SK-N-SH treated with all-trans-retinoic acid at 6 μM for 48 hours (cell line): Measurements from ENCODE around the gene KCNMA1.

ENCODE experiments used
- ESRRG ChIP-seq: fragments of 250-450 bp; sonication (Bioruptor Pico); IDR thresholded peaks from 2 replicates; pipeline ENCODE4 v1.6.1; 2021; ENCODE audit warnings: mild to moderate bottlenecking
- GLIS3 ChIP-seq: fragments of 250-450 bp; sonication (Bioruptor Pico); IDR thresholded peaks from 2 replicates; pipeline ENCODE4 v1.5.0; 2020; ENCODE audit warnings: mild to moderate bottlenecking, moderate library complexity
- TOX ChIP-seq: fragments of 250-450 bp; sonication (Bioruptor Pico); IDR thresholded peaks from 2 replicates; pipeline ENCODE4 v1.8.0; 2021; ENCODE audit warnings: mild to moderate bottlenecking, moderate library complexity, borderline replicate concordance
- TF ChIP-seq, protein P1 (sequence below): fragments of 250-450 bp; sonication (Bioruptor Pico); IDR thresholded peaks from 2 replicates; pipeline ENCODE4 v1.8.0; 2020; ENCODE audit warnings: mild to moderate bottlenecking, moderate library complexity, borderline replicate concordance
- TF ChIP-seq, protein P2 (sequence below): fragments of 250-450 bp; sonication (Bioruptor Pico); IDR thresholded peaks from 2 replicates; pipeline ENCODE4 v1.5.1; 2020; ENCODE audit warnings: low read depth, mild to moderate bottlenecking, moderate library complexity

DNA sequence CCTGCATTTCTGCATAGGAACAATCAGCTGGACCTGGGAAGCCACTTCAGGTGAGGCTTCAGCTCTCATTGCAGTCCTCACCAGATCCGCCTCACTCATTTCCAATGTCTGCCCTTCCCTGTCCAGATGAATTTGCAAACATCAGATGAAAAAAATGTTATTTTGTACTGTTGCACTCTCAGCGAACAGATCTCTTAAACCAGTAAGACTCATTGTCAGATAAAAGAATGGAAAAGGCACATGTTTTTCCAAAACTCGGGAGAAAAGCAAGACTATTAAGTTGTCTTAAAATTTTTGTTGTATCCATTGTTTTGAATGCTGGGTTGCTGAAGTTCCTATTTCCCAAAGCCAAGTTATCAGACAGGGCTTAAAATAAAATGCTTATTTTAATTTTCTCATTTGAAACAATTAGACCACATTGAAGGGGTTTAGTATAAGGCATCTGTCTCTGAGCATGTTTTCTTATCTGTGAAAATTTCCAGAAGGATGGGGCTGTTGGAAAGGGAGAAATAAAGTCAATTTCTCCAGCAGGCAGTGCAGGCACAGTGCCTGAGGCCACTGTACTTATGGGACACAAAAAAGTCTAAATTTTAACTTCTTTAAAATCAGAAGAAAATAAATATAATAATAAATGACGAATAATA, 396.8 kb downstream of the KCNMA1 start:
- TF ChIP-seq TOX (CRISPR knock-in tag) (no peak), GLIS3 (CRISPR knock-in tag) (no peak), ESRRG (CRISPR knock-in tag) (no peak)
- TF ChIP-seq, protein P1, sequence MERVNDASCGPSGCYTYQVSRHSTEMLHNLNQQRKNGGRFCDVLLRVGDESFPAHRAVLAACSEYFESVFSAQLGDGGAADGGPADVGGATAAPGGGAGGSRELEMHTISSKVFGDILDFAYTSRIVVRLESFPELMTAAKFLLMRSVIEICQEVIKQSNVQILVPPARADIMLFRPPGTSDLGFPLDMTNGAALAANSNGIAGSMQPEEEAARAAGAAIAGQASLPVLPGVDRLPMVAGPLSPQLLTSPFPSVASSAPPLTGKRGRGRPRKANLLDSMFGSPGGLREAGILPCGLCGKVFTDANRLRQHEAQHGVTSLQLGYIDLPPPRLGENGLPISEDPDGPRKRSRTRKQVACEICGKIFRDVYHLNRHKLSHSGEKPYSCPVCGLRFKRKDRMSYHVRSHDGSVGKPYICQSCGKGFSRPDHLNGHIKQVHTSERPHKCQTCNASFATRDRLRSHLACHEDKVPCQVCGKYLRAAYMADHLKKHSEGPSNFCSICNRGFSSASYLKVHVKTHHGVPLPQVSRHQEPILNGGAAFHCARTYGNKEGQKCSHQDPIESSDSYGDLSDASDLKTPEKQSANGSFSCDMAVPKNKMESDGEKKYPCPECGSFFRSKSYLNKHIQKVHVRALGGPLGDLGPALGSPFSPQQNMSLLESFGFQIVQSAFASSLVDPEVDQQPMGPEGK (CRISPR knock-in tag), result no peak
- TF ChIP-seq, protein P2, sequence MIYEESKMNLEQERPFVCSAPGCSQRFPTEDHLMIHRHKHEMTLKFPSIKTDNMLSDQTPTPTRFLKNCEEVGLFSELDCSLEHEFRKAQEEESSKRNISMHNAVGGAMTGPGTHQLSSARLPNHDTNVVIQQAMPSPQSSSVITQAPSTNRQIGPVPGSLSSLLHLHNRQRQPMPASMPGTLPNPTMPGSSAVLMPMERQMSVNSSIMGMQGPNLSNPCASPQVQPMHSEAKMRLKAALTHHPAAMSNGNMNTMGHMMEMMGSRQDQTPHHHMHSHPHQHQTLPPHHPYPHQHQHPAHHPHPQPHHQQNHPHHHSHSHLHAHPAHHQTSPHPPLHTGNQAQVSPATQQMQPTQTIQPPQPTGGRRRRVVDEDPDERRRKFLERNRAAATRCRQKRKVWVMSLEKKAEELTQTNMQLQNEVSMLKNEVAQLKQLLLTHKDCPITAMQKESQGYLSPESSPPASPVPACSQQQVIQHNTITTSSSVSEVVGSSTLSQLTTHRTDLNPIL, result no peak
